Activated CD4-positive, alpha-beta T cell treated with anti-CD3 and anti-CD28 coated beads, Interleukin-2, amount 50 U/mL, for 16 hours (primary cell): Measurements from ENCODE around the gene TCAP.
A peak's percentile ranks its signal among the peaks of the same experiment; 100 is the strongest.

Source experiments
- DNase-seq: peaks from one replicate; pipeline ENCODE4 v3.0.0-alpha.2; 2020

Gene TCAP

DNA sequence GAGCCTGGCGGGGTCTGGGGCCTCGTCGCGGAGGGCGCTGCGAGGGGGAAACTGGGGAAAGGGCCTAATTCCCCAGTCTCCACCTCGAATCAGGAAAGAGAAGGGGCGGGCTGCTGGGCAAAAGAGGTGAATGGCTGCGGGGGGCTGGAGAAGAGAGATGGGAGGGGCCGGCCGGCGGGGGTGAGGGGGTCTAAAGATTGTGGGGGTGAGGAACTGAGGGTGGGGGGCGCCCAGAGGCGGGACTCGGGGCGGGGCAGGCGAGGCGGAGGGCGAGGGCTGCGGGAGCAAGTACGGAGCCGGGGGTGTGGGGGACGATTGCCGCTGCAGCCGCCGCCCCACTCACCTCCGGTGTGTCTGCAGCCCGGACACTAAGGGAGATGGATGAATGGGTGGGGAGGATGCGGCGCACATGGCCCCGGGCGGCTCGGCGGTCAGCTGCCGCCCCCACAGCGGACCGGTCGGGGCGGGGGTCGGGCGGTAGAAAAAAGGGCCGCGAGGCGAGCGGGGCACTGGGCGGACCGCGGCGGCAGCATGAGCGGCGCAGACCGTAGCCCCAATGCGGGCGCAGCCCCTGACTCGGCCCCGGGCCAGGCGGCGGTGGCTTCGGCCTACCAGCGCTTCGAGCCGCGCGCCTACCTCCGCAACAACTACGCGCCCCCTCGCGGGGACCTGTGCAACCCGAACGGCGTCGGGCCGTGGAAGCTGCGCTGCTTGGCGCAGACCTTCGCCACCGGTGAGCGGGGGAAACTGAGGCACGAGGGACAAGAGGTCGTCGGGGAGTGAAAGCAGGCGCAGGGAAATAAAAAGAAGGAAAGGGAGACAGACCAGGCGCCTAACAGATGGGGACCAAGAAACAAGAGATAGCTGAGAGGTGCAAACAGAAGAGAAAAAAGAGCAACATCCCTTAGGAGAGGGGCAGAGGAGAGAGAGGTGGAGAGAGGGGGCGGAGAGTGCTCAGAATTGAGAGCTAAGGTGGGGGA, 3.1 kb downstream of the TCAP start, which contains the start of gene PNMT:
Gene PNMT (plus strand): TSS at position 509 of the 980 bp plus-strand sequence. CDS start 23 bp downstream, at position 532.
- DNase-seq, result peak; percentile 70

DNA sequence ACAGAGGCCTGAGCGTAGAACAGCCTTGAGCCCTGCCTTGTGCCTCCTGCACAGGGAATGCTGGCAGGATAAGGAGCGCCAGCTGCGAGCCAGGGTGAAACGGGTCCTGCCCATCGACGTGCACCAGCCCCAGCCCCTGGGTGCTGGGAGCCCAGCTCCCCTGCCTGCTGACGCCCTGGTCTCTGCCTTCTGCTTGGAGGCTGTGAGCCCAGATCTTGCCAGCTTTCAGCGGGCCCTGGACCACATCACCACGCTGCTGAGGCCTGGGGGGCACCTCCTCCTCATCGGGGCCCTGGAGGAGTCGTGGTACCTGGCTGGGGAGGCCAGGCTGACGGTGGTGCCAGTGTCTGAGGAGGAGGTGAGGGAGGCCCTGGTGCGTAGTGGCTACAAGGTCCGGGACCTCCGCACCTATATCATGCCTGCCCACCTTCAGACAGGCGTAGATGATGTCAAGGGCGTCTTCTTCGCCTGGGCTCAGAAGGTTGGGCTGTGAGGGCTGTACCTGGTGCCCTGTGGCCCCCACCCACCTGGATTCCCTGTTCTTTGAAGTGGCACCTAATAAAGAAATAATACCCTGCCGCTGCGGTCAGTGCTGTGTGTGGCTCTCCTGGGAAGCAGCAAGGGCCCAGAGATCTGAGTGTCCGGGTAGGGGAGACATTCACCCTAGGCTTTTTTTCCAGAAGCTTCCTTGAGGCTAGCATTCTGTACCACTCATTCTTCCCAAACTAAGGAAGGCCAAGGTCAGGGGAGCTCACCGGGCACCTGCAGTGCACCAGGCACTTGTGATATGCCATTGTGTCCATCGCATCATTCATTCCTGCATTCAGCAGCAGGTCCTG, 5.0 kb downstream of the TCAP start:
- DNase-seq, result no peak

DNA sequence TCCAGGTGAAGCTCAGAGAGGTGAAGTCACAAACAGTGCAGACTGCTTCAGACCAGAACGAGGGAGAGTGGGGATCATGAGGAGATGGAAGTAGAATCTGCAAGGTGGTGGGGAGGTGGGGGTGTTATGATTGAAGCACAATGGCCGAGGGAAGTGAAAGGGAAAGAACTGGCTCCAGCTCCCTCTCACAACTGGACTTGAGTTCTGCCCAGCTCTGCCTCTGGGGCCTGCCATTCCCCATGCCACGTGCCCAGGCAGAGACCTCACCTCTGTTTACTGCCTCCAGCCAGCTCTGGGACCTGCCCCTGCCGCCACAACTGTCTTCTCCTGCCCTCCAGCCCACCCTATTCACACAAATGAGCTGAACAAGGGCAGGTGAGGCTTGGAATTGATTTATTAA, 5.6 kb downstream of the TCAP start:
- DNase-seq, result no peak

DNA sequence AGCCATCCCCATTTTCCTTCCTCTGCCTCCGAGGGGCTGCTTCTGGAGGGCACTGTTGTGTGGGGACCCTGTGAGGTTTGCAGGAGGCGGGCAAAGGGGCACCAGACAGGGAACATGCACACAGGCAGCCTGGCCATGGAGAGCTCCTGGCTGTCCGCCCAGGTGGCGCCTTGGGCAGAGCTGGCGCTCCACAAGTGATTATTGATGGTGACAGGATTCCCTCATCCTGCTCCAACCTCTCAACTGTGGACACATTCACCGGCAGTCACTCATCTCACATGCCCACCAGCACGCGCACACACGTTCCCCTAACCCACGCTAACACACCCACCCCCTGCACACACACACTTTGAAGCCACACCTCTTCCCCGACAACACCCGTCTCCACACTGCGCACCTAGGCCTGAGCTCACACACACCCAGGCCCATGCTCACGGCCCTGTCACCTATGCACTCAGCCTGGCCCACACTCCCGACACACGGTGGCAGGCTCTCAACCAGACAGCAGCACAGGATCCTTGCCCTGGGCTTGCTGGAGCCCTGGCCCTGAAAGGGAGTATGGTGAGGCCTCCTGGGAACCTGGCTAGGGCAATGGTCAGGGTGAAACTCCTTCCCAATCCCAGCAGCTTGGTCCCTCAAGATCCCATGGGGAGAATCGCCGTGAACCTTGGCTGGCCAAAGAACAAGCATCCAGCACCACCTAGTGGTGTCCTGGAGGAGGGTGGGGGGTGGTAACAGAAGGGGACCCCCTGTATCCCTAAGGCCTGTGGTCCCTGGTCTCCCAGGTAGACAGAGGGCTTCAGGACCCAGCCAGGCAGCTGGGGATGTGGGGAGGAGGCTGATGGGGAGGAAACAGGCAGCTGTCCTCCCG, 6.7 kb downstream of the TCAP start:
- DNase-seq, result no peak

DNA sequence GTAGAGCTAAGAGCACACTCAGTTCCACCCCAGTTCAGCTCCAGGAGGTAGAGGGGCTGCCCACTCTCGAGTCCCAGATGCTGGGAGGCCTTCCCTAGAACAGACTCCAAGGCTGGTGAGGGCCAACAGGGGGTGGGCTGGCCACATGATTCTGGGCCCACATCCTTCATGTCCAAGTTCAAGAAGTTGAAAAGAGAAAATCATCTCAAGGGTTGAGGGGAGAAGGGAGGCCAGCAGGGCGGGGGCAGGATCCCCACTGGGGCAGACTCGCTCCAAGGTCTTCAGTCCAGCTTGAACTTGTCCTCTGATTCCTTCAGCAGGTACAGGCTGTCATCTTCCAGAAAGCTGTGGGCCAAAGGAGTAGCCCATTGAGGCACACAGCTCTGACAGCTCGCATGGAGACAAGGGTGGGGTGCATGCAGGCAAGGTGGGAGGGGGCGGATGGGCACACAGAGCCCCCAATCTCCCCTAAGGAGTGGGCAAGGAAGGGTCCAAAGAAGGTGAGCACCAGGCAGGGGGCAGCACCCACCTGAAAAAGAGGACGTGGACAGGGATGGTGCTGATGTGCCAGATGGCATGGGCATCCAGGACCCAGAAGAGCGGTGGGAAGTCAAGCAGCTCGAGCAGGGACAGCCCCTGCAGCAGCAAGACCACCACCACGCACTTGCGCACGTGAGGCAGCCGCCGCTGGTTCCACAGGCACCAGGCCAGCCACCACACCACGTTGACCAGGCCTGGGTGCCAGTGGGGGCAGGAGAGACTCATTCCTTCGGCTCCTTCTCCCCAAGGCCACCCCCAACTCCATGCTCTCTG, 7.6 kb downstream of the TCAP start:
- no peak for DNase-seq

DNA sequence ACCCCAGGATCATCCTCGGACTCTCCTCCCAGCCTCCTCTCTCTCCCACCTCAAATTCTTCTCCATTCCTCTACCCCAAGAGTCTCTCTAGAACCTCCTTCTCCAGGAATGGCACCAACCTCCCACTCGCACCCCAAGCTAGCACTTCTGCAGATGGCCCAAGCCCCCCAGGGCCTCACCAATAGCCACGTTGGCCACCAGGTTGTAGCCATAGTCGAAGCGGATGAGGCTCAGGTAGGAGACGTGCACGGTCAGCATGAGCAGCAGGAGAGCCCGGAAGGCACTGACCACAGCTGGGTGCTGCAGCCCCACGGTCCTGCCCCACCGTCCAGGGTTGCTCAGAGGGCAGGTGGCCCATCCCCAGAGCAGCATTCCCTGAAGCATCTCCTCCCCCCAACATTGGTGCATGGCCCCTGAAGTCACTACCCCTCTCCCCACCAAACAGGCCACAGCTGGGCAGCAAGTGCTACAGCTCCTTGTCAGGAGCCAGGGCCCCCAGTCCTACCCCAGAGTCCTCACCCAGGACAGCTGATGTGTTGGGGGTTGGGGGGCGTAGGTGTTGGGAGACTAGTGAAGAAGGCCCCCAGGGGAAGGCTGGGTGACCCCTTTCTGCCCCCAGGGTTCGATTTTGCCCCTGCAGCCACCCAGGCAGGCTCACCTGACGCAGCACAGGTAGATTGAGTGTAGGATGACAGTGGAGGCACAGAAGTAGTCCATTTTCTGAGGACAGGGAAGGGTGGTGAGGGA, 8.4 kb downstream of the TCAP start:
- DNase-seq, result no peak

DNA sequence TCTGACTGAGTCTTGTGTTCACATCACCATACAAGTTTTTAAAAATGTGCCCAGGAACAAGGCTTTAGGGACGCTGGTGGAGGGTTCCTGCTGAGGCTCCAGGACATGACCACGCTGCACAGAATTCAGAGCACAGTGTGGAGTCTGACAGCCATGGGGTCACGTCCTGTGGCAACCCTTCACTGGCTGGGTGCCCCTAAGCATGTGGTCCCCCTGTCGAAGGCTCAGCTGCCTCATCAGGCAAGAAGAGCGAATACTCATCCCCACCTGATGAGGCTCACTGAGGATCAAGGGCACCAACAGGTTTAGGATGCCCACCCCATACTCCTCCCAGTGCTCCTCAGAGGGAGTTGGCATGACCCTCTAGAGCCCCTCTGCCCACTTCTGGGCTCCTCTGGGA, 9.0 kb downstream of the TCAP start:
- no peak for DNase-seq

DNA sequence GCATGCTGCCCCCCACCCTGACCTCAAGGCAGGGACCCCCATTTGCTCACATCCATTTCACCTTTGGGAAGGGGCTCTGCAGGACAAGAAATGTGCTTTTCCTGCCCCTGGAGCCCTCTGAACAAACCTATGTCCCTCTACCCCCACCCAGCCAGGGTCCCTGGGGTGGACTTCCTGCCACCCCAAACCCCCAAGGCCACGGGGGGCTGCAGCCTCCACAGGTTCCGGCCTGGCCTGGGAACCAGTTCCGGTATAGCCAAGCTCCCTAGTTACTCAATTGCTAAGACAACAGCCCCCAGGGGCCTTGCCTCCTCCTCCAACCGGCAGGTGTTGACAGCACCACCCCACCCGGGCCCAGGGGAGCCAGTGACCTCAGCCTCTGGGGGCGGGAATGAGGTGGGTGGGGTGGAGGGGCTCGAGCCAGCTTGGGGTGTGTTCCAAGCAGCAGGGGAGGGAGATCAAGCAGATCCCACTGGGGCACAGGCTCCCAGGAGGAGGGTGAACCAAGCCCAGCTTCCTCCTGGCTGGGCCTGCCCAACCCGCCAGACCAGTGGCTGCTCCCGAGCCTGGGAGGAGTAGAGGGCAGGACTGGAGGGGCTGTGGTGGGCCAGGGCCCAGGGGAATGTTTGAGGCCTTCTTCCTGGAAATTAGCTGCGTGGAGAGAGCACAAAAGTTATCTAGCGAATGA, 9.7 kb downstream of the TCAP start:
- no peak for DNase-seq

DNA sequence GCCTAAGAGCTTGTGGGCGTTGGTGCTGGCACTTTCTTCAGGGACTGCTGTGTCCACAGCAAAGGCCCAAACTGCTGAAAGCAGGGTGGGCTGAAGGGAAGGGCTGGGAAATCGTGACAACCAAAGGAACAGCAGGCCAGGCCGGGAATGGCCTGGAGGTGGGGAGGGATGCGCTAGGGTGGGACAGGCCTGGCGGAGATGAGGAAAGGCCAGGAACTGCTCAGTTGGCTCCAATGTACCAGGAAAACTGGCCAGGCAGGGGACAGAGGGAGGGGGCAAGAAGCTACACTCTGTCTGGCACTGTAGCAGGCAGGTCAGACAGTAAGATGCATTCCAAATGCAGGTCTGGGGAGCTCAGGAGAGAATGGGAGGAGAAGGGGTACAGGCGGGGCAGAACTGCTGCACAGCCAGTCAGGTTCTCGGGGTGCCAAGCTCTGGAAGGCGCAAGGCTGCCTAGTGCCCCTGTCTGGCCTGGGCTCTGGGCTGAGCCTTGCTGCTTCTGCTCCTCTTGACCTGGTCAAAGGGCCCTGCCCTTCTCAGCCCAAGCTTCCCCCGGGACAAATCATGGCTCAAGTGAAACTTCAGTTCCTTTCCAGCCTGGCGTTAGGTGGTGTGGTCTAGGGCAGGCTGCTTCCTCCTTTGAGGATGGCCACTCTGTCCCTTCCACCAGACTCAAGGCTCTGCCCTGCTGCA, 10.4 kb downstream of the TCAP start:
- DNase-seq, result no peak

DNA sequence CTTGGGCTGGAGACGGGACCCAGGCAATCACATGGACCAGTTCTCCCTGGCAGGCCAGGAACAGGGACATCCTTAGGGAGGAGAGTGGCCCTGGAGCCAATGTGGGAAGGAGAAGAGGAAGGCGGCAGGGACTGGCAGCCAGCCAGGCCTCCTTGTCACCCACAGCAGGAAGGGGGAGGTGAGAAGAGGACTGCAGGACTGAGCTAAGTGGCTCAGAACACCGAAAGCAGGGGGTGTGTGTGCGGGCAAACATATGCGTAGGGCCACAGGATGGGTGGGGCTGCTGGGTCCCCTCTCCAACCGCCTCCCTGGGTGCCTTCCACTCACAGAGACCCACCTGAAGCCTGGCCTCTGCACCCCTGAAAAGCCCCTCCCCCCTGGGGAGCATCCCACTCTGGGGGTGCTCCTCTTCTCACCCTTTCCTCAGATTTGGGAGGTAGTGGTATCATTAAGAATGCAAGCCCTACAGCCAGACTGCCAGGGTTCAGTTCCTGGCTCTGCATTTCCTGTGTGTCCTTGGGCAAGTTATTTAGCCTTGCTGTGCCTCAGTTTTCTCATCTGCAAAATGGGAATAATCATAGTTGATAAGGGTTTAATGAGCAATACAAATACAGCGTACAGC, 11.2 kb downstream of the TCAP start:
- peak; percentile 54 for DNase-seq

DNA sequence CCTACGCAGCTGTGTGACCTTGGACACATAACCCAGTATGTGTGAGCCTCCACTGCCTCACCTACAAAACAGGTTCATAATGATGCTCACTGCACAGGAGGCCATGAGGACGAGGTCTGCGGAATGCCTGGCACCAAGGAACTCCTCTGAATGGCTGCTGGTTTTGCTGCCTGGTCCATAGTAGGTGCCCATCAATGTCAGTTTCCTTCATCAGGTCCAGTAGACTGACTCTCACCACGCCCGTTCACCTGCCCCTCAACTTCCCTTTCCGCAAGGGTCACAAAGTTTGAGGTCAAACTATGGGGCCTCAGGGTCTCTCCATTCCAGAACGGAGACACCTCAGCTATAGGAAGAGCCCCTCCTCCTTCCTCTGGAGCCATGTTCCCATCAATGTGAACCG, 11.9 kb downstream of the TCAP start:
- DNase-seq, result no peak

DNA sequence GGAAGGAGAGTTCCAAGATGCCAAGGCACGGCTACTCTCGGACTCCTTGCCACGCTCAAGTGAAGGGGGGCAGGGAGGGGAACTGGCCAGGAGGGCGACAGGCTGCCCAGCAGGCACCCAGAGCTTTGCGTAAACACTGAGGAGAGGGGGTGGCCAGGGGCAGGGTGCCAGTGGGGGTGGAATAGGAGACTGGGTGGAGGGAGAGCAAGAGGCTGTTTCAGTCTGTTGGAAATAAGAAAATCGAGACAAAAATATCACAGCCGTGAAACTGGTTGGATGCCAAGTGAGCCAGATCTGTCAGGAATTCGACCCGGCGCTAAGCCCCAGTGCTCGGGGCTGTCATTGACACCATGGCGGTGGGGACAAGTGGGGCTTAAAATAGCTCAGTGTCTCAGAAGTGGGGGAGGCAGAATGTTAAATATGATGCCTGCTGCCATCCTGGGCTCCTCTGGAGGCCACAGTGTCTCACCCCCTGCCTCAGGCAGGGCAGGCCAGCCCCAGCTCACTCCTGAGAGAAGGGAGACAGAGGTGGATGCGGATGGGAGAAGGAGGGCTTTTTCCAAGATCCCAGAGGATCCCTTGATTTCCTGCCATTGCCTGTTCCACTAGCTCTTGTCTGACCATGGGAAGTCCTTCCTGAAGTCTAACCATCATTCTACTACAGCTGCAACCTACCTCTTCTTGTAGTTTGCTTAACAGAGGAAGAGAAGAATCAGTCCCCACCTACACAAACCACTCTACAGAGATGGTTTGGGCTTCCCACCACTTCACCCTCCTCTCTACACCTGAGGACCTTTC, 12.6 kb downstream of the TCAP start:
- no peak for DNase-seq

DNA sequence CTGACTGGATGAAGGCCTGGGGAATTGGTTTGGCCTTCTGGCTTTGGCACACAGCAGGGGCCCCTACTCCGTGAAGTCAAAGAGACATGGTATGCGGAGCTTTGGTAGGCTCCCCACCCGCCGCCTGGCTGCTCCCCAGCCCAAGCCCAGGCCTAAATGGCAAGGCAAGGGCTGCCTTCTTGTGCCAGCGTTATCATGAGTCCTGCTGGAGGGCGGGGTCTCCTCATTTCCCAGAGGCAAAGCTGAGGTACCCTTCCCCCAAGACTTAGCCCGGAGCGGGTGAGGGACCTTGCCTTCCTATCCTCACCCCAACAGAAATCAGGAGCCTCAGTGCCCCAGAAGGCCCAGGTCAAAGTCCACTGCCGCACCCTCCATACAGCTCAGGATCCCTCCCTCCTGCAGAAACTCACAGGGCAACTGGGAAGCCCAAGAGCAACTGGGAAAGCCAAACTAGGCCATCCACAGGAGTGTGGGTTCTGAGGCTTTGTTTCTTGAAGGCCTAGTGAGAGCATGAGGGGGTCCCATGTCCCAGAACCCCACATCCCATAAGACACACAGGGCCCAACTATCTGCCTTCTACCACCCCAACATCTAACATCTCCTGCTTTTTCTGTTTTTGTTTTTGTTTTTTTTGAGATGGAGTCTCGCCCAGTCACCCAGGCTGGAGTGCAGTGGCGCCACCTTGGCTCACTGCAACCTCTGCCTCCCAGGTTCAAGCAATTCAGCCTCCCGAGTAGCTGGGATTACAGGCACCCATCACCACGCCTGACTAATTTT, 13.4 kb downstream of the TCAP start:
- DNase-seq, result no peak

DNA sequence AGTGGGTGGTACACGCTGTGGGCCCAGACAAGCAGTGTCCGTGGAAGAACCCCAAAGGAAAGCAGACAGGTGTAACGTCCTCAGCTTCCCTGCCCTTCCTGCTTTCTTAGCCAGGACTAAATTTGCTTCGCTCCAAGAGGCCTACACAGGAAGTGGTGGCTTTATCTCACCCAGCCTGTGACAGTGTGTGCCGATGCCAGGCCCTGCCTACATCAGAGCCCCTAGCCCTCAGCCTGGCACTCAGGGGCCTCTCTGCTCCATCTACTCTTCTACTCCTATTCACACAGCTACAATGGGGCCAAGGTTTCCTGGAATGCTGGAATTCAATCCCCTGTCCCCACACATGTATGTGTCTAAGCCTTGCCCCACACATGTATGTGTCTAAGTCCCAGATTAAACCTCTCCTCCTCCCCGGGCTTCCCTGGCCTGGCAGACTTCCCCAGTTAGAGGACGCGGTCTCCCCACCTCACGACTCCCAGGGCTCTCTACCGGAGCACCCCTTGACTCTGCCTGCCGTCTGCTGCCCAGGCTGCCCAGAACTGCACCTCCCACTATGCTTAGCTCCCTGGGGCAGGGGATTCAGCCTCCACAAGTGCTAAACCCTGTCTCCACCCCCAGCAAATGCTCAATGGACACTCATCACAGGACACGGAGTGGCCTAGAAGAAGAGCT, 14.5 kb downstream of the TCAP start:
- no peak for DNase-seq

DNA sequence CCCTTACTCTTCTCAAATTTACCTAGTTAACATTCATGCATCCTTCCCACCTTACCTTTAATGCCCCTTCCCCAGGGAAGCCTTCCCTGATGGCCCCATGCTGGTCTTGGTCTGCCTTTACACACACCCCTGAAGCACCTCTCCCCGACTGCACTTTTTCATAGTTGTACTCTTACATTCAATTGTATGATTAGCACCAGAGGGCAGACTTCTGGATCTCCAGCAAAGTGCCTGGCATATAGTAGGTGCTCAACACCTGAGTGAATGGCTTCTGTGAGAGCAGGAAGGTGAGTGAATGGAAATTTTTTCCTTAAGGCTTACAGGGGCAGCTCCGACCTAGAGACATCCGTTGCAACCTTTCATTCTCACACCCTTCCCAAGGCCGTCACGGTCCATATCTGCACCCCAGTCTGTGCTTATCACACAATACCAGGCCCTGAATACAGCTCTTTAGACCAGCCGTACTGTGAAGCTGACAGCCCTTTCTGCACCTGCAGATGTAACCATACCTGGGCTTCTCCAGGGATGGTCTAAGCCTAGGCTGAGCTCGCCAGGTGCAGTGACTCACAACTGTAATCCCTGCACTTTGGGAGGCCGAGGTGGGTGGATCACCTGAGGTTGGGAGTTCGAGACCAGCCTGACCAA, 18.3 kb downstream of the TCAP start:
- no peak for DNase-seq

DNA sequence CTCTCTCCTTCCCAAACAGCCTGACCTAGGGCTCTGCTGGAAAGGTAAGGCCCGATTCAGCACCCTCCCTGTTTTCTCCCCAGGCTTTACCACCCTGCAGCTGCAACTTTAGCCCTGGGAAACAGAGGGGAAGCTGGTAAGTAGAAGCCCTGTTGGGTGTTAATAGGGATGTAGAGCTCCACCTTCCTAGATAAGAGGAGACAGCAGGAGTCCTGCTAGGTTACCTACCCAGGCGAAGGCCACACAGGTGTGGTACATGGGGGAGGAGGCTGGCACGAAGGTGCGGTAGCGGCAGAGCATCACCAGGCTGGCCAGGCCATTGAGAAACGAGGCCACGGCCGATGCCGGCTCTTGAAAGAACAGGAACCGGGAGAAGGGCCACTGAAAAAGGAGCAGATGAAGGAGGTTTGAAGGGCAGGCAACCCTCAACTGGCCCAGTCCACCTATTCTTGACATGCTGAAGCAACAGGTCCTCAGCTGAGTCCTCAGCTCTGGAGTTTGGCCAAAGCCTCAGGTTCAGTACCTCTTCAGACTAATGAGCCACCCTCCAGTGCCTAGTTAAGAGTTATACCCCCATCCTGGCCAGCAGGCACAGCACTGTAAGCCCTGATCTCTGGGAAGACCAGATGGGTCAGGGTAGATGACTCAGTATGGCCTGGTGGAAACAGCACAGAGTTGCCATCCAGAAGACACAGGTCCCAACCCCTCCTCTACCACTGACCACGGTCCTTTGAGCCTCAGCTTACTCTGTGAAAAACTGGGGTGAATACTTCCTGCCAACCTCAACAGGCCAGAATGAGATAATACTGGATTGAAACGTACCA, 19.4 kb downstream of the TCAP start:
- no peak for DNase-seq
